Kidney epithelial cell (primary cell): ENCODE measurements around the gene DNAH6. TPM values are rescaled to one million over a fixed set of nuclear protein-coding genes. Genes with fewer than 3 reads are reported as not detected.
"Not testable (repeated sequence)": the region's sequence is repeated elsewhere in the genome, so short reads cannot be mapped to it uniquely, and the experiment has no call there.

ENCODE experiments used
- DNase-seq: peaks from one replicate; pipeline ENCODE4 v3.0.0-alpha.2; 2010; ENCODE audit warnings: low read depth
- H3K27me3 ChIP-seq: 2 replicates; pipeline ENCODE4 v1.6.0; 2011; ENCODE audit warnings: low read length; ENCODE audit not compliant: control insufficient read depth, insufficient read depth
- H3K36me3 ChIP-seq: 2 replicates; pipeline ENCODE4 v1.5.1; 2011; ENCODE audit warnings: low read length; ENCODE audit not compliant: control insufficient read depth, insufficient read depth
- H3K4me3 ChIP-seq: 2 replicates; pipeline ENCODE4 v1.5.1; 2011; ENCODE audit warnings: low read depth, mild to moderate bottlenecking, control low read depth, low read length
- total RNA-seq: library from RNA; depleted of rRNA; stranded (reverse); fragments of >200 nt; gene quantifications from 2 replicates; pipeline ENCODE4 v1.2.3, GENCODE V29; 2015
- TF ChIP-seq, protein P1 (sequence below): IDR thresholded peaks from 2 replicates; pipeline ENCODE4 v1.5.1; 2011; ENCODE audit warnings: mild to moderate bottlenecking, moderate library complexity, low read length, control low read depth, inconsistent platforms; ENCODE audit not compliant: insufficient read depth, poor library complexity, severe bottlenecking

The DNAH6 gene, protein sequence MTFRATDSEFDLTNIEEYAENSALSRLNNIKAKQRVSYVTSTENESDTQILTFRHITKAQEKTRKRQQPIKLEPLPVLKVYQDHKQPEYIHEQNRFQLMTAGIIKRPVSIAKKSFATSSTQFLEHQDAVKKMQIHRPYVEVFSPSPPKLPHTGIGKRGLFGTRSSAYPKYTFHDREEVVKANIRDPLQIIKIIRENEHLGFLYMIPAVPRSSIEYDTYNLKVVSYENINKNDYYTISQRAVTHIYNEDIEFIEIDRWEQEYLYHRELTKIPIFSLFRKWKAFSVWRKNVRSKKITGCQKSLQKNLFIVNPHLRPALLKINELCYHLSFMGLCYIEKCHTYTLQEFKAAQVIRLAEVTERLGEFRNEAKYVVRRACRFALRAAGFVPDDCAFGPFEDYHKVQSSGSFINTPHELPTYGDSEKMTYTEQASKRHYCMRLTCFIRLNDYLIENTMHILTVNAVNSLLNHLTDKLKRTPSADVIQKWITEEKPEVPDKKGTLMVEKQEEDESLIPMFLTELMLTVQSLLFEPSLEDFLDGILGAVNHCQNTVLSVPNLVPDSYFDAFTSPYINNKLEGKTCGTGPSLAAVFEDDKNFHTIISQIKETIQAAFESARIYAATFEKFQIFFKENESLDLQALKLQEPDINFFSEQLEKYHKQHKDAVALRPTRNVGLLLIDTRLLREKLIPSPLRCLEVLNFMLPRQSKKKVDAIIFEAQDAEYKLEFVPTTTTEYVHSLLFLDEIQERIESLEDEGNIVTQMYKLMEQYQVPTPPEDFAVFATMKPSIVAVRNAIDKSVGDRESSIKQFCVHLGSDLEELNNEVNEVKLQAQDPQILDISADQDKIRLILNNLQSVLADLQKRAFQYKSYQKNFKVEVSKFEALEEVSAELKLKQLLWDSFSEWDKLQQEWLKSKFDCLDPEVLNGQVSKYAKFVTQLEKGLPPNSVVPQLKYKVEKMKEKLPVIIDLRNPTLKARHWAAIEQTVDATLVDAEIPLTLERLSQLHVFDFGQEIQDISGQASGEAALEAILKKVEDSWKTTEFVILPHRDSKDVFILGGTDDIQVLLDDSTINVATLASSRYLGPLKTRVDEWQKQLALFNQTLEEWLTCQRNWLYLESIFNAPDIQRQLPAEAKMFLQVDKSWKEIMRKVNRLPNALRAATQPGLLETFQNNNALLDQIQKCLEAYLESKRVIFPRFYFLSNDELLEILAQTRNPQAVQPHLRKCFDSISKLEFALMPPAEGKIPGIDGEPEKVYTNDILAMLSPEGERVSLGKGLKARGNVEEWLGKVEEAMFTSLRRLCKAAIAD (N-terminal part only)
- total RNA-seq = 0.27 and 0.63 TPM in 2 replicates

DNA sequence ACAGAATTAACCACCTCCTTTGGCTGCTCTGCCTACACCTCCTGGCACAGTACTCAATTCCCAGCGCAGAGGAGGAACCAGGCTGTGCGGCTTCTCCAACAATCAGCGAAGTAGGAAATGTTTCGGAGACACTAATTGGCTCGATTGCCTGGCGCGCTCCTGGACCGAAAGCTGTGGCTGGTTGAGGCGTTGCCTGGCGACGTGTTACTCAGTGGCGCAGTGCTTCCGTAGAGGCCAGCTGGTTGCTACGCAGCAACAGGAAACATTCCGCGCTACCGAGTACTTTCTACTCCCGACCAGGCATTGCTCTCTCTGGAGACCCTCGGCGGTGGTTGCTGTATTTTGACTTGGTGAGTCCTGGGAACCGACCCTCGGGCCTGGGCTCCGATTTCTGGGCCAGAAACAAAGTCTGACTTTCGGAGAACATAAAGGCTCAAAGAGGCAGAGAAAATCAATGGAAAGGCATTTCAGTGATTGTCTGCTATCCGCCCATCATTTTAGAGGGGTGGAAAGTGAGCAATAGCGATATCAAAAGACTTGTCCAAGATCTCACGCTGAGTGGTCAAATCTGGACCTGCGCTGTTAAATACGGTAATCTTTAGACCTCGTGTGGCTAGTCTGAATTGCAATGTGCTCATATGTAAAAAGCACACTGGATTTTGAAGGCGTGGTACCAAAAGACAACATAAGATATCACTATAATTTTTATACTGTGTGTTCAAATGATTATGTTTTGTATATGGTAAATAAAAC lies at the start of gene DNAH6:
TSS of gene DNAH6 (plus strand) at position 265 of the 753 bp plus-strand sequence. CDS start 1,329 bp downstream, outside the sequence.
- DNase-seq = peak; percentile 90
- H3K4me3 ChIP-seq = peak within 1 kb of the TSS; percentile 47
- no peaks in the 10 kb centered on the region for H3K36me3 ChIP-seq
- H3K27me3 ChIP-seq = no peaks in the 10 kb centered on the region
- TF ChIP-seq, protein P1, sequence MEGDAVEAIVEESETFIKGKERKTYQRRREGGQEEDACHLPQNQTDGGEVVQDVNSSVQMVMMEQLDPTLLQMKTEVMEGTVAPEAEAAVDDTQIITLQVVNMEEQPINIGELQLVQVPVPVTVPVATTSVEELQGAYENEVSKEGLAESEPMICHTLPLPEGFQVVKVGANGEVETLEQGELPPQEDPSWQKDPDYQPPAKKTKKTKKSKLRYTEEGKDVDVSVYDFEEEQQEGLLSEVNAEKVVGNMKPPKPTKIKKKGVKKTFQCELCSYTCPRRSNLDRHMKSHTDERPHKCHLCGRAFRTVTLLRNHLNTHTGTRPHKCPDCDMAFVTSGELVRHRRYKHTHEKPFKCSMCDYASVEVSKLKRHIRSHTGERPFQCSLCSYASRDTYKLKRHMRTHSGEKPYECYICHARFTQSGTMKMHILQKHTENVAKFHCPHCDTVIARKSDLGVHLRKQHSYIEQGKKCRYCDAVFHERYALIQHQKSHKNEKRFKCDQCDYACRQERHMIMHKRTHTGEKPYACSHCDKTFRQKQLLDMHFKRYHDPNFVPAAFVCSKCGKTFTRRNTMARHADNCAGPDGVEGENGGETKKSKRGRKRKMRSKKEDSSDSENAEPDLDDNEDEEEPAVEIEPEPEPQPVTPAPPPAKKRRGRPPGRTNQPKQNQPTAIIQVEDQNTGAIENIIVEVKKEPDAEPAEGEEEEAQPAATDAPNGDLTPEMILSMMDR = no peak

DNA sequence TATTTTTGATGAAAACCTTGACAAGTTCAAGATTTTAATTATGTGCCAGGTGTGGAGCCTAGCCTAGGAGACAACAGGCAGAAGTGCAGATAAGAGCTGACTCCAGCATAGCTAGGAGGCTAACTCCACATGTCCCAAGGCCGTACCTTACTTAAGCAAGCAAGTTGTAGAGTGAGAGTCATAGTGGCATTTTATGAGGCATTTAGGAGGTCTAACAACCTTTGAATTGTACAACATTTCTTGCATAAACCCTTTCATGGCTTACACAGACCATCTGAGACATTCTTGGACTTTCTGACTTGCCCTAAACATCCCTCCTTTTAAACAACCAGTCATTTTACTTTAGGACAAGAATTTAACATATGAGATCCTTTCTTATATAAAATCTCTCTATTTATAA lies 48.9 kb upstream of the DNAH6 start:
- Histone ChIP-seq H3K4me3 (no peak overlapping the region), H3K27me3 (no peaks in the 10 kb centered on the region), H3K36me3 (no peaks in the 10 kb centered on the region)
- TF ChIP-seq, protein P1 = no peak
- no peak for DNase-seq

DNA sequence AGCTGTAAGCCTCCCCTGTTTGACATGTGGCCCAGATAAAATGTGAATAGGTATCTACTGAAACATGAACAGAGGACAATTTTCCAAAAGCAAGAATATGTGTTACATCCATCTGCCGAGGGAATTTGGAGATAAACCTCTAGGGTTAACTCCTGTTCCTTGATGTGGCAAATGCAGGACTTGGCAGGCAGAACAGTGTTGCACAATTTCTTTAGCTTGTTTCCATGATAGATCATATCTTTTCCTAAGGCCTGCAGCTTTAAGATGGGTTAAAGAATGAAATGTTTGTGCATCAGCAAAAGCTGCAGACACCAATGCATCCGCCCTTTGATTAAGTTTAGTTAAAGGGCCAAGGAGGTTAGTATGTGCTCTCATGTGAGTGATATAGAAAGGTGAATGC lies 43.9 kb upstream of the DNAH6 start:
- DNase-seq, H3K4me3 ChIP-seq, H3K27me3 ChIP-seq, H3K36me3 ChIP-seq: not testable (repeated sequence)

DNA sequence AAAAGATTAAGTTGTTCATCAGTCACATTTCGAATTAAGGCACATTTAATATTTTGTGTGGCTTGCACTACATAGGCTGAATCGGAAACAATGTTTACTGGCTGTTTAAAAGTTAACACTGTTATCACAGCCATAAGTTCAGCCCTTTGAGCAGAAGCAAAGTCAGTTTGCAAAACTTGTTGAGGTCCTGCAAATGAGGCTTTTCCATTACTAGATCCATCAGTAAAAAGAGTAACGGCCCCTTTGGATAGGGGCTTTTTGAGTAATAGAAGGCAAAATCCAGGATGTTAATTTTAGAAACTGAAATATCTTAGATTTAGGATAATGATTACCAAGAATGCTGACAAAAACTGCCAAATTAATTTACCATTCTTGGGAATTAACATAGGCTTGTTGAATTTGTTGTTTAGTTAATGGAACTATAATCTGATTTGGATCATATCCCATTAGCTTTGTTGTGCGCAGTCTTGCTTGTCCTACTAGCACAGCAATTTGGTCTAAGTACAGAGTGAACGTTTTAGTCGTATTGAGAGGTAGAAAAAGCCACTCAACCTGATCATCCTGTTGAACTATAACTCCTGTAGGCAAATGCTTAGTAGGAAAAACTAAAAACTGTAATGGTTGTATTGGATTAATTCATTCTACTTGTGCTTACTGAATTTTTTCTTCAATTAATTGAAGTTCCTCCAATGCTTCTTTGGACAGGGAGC lies 43.3 kb upstream of the DNAH6 start:
- TF ChIP-seq, protein P1 = no peak
- no peak for DNase-seq
- no peaks in the 10 kb centered on the region for H3K27me3 ChIP-seq
- H3K4me3 ChIP-seq = no peak overlapping the region
- no peaks in the 10 kb centered on the region for H3K36me3 ChIP-seq

DNA sequence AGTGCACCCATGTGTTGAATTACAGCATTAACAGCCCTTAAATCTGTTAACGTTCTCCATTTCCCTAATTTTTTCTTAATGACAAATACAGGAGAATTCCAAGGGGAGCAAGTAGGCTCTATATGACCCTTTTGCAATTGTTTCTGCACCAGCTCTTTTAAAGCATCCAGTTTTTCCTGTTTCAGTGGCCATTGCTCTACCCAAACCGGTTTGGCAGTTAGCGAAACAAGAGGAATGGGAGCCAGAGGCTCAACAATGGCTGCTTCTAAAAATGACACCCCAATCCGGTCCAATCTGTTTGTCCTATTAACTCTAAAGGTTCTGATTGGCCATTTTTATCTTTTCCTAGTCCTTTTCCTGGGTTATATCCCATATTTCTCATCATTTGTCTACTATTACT lies 42.1 kb upstream of the DNAH6 start:
- DNase-seq = no peak
- H3K27me3 ChIP-seq = no peaks in the 10 kb centered on the region
- H3K4me3 ChIP-seq = no peak overlapping the region
- no peaks in the 10 kb centered on the region for H3K36me3 ChIP-seq
- TF ChIP-seq, protein P1 = no peak
